HG03095 (cell line): ENCODE results near the gene GPC6.

Experiments
- ATAC-seq: cut with Tn5 transposase; IDR thresholded peaks from one replicate; pipeline ENCODE4 v1.9.1; 2021; ENCODE audit warnings: moderate library complexity; ENCODE audit not compliant: unreplicated experiment

GPC6 gene

DNA sequence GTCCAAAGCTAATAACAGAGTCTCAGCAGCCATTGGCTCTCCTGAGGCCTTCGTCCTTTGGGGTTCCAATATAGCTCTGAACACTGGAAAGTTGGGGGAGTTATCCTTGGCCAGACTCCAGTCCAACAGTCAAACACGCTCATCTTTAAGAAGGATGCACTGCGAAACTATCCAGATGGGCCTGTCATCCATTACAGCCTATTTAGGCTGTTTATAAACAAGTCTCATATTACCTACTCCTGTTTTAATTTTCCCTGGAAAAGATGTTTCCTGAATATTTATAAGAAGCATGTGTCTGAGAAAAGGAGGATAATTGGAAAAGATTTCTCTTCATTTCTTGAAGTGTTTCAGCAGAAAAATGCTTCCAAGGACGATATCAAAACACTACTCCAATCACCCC lies 1082.2 kb downstream of the GPC6 start:
- no peak for ATAC-seq

DNA sequence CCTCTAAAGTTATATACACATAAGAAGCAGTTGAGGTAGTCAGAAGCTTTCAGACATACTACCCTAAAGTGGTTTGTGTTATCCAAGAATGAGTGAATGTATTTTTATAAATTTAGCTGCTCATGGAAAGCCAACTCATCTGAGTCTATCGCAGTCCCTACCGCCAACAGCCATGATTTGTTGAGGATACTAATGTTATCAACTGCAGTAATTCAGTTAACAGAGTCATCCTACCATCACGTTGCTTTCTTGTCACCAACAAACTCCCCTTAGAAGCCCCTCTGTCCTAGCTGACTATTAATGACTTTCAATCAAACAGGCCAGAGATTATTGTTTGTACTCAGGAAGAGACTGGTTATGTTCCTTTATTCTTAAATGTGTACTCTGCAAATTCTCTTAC lies 1083.0 kb downstream of the GPC6 start:
- ATAC-seq: no peak

DNA sequence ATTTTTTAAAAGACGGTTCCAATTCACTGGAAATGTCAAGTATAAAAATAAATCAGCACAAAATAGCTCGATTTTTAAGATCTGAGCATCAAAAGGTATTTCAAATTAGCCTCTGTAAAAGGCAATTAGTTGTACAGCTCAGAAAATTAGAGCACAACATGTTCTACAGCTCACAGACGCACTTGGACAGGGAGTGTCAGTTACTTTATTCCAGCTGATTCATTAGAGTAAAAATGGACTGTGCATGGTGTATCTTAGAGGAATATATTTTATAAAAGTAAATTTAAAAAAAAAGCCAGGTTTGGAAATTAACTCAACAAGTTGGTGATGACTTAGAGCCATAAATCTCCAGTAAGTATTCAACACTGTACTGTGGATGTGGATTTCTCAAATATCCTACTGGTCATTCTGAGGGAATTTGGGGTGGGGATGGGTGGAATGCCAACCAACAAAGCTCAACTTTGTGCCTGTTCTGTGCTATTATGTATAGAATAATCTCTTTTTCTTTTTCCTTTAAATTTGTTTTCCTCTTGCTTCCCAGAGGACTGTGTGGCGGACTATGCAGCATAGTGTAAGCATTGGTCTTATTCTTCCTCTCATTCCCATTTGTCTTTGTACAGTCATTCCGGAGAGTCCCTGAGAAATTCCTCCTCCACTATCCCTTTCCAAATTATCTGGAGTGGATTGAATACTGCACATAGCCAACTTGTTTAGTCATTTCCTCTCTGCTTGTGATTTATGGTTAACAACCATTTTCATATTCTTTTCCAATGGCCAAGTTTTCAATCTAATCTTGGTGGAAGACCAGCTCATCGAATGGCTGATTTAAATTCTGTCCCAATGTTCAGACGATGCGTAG lies 1083.6 kb downstream of the GPC6 start:
- no peak for ATAC-seq

DNA sequence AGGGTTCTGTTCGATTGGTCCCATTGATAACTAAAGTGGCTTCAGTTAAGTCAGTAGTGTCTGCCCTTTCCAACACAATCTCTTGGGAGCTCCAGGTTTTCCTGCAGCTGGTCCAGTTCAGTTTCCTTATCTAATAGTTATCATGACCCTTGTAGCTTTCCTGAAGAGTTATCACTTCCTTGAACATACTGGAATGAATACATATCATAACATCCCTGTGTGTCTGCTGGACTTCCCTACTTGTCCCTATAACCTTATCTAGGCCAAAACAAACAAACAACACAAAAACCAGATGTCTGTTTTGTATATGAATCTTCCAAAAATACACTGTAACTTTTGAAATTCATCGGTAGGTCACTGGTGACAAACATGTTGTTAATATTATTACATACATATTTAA lies 1085.3 kb downstream of the GPC6 start:
- ATAC-seq: no peak

DNA sequence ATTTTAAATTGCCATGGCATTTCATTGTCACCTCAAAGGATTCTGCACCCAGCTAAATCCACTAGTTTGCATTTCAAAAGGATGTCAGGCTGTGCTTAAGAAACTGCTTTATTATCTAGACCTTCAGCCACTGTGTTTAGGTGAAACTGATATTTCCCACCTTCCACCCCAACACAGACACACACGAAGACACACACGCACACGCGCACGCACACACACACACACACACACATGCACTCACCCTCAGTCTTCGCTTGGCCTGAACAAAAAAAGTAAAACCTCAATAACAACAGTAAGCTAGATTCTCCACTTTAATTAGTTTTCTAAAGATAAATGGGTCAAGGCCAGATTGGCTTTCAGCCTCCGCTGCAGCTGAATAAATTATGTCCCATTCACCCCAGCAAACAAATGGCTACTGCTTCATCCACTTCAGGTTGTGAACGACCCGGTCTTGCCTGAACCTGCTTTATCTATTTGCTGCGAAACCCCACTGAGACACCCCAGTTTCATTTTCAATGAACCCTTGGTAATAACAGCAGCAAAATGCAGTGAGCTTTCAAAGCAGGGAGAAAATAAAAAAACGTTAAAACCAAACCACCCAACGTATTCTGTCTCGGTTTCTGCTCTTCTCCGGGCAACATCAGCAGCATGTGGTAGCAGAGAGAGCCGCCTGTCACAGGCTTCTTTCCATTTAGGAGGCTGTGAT lies 1086.1 kb downstream of the GPC6 start:
- peak; percentile 81 for ATAC-seq

DNA sequence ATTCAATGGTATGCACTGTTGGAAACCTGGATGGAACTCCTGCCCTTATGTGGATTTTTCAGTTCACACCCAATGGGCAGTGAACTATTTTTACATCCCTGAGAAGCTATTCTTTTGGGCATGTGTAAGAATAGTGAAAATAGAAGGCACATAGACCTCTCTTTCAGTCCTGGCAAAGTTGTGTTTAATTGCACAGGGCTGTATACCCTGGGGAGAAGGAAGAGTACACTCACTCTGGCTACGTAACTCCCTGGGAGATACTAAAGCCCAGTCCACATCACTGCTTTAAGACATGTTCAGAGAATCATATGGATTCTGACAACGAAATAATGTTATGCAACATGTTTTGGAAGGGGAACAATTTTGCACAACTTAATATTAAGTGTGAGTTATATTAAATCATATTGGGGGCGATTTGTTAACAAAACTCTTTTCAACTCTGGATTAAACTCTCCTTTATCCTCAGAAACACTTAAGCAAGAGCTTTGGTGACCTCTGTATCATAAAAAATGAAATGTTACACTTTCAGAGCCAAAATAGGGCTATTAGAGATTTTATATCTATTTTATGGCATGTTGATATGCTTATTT lies 1086.8 kb downstream of the GPC6 start:
- no peak for ATAC-seq

DNA sequence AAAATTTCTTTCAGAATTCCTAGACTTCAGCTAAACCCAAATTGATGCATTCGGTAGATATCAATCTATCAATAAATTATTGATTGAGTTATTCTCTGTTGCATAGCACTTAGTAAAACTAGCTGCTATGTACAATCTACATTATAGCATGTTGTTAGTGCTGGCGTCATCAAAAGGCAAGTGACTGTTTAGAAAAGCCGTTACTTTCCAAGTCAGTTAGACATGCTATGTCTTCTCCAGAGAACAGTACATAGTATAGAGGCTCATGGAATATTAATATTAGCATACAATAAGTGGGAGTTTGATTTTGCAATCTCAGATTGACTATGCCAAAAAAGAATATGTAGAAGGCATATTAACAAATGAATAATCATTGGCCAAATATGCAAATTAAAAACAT lies 1087.3 kb downstream of the GPC6 start:
- ATAC-seq: no peak

DNA sequence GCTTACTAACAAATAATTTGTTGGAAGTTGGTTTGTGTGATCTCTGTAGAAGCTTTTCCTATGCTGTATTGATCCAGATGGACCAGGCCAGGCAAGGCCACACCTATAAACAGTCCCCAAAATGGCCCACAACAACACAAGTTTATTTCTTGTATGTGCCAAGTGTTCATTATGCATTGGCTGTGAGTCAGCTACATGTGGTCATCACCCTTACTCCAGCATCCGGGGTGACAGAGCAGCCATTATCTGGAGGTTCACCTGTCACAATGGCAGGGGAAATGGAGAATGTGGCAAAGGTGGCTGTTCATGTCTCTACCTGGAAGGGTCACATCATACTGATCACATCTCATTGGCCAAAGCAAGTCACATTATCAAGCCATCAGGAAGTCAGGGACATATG lies 1088.6 kb downstream of the GPC6 start:
- ATAC-seq: no peak

DNA sequence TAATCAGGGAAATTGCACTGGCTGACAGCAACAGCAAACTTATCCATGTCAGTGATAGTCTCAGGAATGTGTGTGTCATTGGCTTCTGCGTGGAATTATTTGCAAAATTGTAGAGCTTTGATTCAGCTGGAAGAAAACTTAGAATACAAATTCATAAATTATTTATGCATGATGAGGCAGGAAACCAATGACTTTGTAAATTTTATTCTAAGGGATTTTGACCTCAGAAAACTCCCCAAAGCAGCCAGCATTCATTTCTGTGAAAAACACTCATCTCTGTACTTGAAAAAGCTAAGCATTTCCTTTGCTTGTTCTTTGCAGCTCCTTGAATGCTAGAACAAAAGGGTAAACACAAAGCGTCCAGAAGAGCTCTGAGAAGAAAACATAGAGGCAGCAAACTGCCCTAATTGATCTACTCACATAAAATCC lies 1090.5 kb downstream of the GPC6 start:
- ATAC-seq: peak; percentile 42

DNA sequence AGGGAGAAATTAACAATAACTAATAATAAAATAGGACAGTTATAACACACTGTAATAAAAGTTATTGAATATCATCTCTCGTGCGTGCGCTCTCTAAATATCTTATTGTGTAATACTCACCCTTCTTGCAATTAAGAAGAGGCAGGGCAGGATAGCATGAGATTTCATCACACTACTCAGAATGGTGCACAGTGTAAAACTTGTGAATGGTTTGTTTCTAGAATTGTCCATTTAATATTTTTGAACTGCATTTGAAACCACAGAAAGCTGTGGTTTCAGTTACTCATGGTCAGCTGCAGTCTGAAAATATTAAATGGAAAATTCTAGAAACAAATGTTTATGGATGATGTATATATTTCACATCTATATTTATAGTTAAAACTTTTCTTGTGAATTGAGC lies 1091.8 kb downstream of the GPC6 start:
- peak; percentile 70 for ATAC-seq

DNA sequence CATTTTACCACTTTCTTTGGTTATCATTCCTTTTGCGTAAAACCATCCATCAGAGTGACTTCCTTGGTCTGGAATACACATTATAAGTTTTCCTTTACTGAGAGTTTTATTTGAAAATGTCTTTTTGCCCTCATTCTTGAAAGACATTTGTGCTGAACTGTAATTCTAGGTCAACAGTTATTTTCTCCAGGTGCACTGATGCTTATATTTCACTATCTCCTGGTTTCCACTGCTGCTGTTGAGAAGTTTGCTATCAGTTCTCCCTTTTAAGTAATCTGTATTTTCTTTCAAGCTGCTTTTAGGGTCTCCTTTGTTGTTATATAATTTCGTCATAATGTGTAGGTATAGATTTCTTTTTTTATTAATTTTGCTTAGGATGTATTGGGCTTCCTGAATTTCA lies 1092.9 kb downstream of the GPC6 start:
- ATAC-seq: no peak

DNA sequence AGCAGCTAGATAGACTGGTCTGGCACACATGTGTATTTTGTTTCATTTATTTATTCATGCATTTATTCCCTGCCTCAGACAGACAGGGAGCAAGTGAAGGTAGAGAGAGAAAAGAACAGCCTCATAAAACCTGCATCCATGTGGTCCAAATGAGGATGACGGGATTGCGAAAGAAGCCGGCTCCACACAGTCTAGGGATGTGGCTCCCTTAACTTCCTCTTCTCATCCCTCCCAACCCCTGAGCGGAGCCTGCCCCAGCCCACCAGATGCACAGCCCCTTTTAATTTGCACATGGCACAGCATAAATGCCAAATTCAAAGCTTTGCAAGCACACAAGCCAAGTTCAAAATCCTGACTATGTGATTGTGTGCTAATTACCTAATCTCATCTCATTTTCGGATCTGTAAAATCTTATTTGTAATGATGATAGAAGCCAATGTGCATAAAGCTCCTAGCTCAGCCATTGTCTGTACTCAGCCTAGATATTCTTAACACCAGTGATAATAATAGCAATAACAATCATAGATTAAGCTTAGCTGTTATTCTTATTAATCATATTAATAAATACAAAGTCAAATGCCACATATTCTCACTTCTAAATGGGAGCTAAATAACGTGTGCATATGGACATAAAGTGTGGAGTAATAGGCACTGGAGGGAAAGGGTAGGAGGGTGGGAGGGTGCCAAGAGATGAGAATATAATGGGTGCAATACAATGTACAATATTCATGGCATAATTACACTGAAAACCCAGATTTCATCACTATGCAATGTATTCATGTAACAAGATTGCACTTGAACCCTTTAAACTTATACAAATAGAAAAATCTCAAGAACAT lies 1096.5 kb downstream of the GPC6 start:
- ATAC-seq: no peak

DNA sequence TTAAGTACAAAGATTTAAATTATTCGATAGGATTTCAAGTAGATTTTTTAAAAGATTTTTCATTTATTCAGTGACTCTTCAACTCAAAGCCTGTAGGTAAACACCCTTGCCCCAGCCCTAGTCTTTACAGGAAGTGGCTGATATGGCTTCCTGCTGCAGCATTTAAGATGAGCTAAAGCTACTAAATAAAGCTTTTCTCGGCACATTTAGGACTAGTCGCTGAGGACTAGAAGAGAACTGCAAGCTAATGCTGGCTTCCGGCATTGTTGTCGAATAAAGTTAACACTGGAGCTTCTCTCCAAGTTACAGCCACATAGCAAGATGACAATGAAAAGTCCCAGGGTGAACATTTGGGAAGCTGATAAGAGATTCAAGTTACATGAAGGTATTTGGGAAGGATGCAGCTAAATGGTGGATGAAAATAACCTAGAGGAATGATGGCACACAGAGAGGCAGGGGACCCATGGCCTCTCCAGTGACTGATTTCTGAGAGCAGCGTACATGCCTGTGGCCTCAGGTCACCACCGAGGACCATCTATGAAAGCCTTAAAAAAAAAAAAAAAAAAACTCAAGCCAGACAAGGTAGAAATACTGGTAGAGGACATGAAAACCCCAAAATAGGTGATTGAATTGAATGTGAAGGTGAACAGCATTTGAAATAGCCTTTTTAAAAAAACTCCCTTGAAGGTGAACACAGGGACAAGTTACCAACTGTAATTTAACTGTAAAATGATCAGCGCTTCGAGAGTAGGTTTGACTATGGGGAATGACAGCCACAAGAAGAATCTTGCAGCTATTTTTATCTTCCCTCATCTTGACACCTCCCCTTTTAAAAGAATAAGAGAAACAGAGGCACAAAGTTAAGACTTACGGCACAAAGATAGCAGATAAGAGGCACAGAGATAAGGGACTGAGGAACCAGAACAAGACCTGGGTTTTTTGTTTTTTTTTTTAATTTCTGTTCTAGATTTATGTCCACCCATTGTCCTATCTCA lies 1097.5 kb downstream of the GPC6 start:
- ATAC-seq: peak; percentile 38

DNA sequence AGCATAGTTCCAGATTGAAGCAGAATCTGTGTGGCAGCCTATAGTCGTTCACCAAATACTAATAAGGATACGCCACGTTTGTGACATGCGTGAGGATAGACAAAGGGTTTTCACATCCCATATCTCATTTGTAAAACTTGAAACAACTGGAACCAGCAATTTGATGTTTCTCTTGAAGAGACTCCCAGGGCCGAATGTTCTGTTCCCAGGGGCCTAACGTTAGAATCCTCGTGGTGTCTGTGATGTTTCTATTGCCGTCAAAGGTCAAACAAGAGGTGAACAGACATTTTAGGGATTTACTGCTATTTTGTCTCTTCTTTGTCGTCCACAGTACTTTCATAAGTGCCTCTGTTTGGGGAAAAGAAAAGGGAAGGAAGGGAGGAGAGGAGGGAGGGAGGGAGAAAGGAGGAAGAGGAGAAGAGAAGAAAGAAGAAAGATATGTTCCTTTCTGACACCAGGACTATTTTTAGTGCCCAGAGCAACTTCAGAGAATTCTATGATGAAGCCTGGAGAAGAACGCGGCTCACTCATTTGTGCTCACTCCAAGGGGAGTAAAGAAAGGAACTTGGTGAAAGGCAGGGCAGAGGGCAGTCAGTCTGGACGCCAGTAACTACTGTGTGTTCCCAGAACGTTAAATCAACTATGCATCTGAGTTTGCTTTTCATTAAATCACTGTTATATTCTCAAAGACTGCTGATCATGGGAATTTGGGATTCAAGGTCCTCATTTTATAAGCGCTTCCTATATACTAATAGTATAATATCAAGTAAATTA lies 1098.3 kb downstream of the GPC6 start:
- no peak for ATAC-seq

DNA sequence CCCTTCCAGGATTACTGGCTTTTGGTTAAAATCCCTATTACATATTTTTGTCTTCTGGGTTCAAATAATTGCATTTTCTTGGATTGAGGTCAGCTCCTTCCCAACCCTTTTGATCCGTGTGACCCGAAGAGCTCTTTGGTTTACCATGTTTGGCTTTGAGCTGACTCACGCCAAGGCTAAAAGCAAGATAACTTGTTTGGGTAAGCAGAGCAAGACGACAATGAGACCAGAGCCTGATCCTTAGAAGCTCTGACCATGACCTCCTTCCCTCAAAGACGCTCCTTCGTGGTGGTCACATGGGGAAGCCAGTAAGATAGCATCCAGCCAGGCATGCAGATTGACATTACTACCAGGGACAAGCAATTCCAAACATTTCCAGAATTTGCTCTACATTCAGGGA lies 1099.0 kb downstream of the GPC6 start:
- no peak for ATAC-seq

DNA sequence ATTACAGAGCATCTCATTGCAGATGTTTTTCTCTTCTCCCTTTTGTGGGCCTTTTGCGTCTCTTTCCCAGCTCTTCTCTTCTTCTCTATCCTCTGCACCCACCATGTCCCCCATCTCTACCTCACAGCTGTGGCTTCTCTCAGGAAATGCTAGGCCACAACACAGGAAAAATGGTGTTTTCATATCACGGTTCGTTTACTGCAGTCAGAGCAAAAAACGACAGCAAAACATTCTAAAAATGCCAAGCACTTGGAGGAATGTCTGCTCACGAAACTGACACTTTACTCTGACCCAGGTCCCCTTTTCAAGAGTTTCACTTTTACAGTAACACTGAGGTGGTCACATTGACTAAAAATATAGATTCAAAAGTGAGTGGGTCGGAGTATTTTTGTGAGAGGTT lies 1100.7 kb downstream of the GPC6 start:
- peak; percentile 95 for ATAC-seq

DNA sequence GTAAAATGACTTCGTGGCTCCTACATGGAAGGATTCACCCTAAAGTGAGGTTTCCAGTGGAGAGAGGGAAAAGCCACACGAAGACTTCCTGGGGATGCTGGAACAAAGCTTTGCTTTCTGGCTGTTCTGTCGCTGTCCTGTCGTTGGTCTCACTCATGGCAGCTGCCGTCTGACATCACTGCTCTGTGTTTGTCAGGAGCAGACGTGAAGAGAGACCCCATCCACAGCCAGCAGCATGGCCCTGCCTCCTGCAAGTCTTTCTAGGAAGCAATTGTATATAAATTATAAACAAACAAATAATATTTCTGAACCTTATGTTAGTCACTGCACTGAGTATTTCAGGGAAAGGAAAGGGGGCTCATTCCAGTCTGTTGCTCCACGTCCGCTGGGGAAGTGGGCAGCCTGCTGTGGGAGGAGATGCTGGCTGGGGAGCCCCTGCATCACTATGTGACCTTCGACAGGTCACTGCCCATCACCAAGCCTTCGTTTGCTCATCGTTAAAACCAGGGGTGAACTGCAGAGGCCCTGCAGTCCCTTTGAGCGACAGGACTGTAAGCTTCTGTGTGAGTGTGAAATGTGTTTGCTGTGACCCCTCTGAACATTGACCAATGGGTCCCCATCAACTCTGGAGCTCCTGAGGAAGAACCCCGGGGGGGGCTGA lies 1101.9 kb downstream of the GPC6 start:
- no peak for ATAC-seq

DNA sequence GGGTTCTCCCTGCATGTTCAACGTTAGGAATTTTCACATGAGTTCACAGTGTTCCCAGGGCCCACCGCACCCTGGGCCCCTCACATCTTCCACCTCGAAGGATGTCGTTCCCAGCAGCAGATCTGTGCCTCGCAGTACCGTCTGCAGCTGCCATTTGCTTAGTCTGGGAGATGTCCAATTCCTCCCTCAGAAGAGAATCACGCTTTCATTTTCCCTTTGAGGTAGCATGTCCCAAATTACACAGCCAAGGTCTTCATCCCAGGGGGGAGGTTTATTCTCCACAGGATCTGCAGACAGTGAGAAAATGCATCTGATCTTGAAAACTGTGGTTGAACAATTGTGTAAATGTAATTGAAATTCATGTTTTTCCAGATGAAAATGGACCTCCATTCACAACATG lies 1102.7 kb downstream of the GPC6 start:
- ATAC-seq: no peak
